Raji (cell line): ENCODE data around the gene TBX21.

Experiments used
- POLR2A ChIP-seq: IDR thresholded peaks from 2 replicates; pipeline ENCODE4 v1.6.1; 2011; ENCODE audit warnings: low read depth, low read length, control low read depth; ENCODE audit not compliant: insufficient read depth

Gene TBX21

DNA sequence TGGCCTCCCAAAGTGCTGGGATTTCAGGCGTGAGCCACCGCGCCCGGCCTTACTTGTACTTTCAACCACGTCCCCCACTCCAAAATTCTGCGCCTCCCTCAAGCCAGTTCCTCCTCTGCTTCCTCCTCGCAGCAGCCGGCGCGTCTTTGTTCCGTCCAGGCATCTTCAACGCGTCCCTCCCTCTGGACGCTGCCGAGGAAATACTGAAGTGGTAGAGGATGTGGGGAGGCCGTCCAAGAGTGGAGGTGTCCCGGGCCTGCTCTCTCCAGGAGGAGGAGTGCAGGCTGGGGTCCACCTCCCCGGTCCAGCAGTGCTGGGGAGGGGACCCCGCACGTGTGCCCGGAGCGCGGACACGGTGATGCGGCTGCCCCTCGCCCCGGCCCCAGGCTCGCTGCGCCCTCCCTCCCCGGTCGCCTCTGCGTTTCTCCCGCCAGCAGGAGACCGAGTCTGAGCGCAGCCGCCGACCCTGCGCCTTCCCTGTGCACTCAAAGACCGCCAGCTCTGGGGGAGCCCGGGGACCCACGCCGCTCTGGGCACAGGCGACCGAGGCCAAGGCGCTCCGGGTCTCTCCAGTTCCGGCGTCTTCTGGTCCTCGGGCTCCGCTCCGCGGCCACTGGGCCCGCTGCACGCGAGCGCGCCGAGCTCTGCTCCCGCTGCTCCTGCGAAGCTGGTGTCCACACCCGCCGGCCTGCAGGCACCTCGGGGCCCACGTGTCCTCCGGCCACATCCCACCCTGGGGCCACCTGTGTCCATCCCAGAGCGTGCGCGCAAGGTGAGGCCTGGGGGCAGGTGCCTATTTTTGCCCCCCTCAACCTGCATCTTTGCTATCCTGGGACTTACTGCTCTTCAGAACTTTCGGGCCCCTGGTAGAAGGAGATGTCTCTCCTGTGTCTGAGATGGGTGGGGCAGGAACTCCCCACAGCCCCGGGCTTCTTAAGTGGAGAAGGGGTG is 56.9 kb downstream of the TBX21 start:
- TF ChIP-seq POLR2A, result no peak

DNA sequence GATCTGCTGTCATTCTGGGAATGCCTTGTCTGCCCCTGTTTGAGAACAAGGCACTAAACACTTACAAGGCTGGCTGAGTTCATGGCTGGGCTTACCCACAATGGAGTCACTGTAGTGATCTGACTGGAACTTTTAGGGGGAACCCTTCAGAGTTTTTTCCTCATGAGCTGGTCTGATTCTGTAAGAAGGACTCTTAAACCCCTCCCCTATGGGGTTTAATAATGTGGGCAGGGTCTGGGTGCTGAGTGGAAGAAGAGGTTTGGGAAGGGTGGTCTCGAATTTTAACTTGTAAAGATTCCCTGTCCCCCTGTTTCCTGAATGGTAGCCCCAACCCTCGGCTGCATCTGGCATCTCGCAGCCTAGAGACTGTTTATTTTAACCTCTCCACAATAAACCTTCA is 58.0 kb downstream of the TBX21 start:
- TF ChIP-seq POLR2A, result no peak

DNA sequence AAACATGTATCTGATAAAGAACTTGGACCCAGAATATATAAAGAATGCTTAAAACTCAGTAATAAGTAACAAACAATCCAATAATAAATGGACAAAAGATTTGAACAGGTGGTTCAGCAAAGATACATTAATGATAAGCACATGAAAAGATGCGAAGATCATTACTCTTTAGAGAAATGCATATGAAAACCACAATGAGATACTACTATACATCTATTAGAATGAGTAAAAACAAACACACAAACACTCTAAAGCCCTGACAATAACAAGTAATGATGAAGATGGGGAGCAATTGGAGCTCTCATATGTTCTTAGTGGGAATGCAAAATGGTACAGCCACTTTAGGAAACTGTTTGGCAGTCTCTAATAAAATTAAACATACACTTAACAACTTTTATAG is 59.4 kb downstream of the TBX21 start:
- no peak for TF ChIP-seq POLR2A

DNA sequence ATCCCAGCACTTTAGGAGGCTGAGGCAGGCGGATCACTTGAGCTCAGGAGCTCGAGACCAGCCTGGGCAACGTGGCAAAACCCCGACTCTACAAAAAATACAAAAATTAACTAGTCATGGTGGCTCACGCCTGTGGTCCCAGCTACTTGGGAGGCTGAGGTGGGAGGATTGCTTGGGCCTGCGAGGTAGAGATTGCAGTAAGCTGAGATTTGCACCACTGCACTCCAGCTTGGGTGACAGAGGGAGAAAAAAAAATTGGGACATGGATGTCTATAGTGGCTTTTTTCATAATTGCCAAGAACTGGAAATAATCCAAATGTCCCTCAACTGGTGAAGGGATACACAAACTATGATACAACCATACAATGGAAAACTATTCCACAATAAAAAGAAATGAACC is 59.9 kb downstream of the TBX21 start:
- no peak for TF ChIP-seq POLR2A
